ENCODE measurements around the gene SLC22A6. TPM values are rescaled to one million over a fixed set of nuclear protein-coding genes. Genes with fewer than 3 reads are reported as not detected.
A peak's percentile ranks its signal among the peaks of the same experiment; 100 is the strongest.

The SLC22A6 gene
- total RNA-seq, 1 donor from 2014 or later = not detected

- Histone ChIP-seq H3K4me2 (no peak overlapping the region), H3K36me3 (no peaks in the 10 kb centered on the region), H3K4me3 (no peak overlapping the region), H3K9ac (no peak overlapping the region), H3K9me3 (ENCODE audit: low read depth) (no peaks in the 10 kb centered on the region), H3F3A (ENCODE audit: low read depth) (no peaks in the 10 kb centered on the region), H2AFZ (replicated peaks) (no peak overlapping the region), H3K79me2 (ENCODE audit: low read depth) (no peaks in the 10 kb centered on the region), H3K27me3 (no peaks in the 10 kb centered on the region), H3K4me1 (no peaks in the 10 kb centered on the region), H4K20me1 (ENCODE audit: low read depth) (no peaks in the 10 kb centered on the region), H3K27ac (no peak overlapping the region)
- H3K36me3 Mint-ChIP-seq = no peaks in the 10 kb centered on the region
- peaks cover 11% of the 10 kb centered on the region for H3K27me3 Mint-ChIP-seq (ENCODE audit: insufficient read depth, low read depth)
- no peak for DNase-seq (ENCODE audit: low spot score)
- no peaks in the 10 kb centered on the region for H3K9me3 Mint-ChIP-seq
- H3K27ac Mint-ChIP-seq = no peak overlapping the region
- no peaks in the 10 kb centered on the region for H3K4me1 Mint-ChIP-seq
- no peak overlapping the region for H3K4me3 Mint-ChIP-seq
- TF ChIP-seq EZH2phosphoT487 (IDR thresholded peaks at IDR 0.05) = no peak
Measured at GRCh38 chr11:62976109-62976508, 8.7 kb downstream of the SLC22A6 start.

DNA sequence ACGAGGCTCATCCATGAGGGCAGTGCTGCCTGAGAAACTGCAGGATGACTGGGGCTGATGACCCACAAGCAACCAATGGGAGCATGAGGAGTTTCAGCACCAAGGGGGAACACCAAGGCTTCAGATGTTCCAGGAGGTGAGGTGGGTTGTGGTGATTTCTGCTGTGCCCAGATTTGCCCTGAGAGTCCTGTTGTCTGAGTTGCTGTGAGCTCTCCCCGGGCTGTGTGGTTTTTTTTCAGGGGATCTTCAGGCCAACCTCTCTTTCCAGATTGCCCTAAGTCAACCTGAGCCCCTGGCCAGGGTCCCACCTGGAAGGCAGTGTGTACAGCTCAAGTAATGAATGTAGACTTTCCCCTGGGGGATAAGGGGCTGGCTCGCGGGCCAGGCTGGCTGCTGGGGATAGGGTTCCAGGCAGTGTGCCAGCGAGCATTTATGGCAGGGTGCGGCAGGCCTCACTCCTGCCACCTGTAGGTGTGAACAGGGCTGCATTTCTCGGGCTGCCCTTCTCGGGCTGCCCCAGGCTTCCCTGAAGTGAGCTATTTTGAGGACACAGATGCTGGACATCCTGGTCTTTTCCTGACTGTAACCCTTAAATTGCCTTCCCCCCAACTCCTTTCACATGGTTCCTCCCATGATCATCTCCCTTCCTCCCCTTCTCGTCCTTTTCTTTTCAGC is 9.8 kb downstream of the SLC22A6 start:
- Mint-ChIP-seq H3K27me3 (ENCODE audit: insufficient read depth, low read depth) (peaks cover 6% of the 10 kb centered on the region), H3K4me3 (no peak overlapping the region), H3K27ac (no peak overlapping the region), H3K4me1 (no peaks in the 10 kb centered on the region), H3K36me3 (no peaks in the 10 kb centered on the region), H3K9me3 (no peaks in the 10 kb centered on the region)
- peak; percentile 67 for DNase-seq (ENCODE audit: low spot score)
- no peak overlapping the region for H2AFZ ChIP-seq (replicated peaks)
- no peaks in the 10 kb centered on the region for H3K4me1 ChIP-seq
- H3F3A ChIP-seq (ENCODE audit: low read depth) = no peaks in the 10 kb centered on the region
- H3K79me2 ChIP-seq (ENCODE audit: low read depth) = no peaks in the 10 kb centered on the region
- no peak overlapping the region for H3K27ac ChIP-seq
- H3K4me2 ChIP-seq = no peak overlapping the region
- TF ChIP-seq CTCF (IDR thresholded peaks at IDR 0.05) (peak; percentile 64), EZH2phosphoT487 (IDR thresholded peaks at IDR 0.05) (no peak)
- no peaks in the 10 kb centered on the region for H3K27me3 ChIP-seq
- no peak overlapping the region for H3K9ac ChIP-seq
- no peak overlapping the region for H3K4me3 ChIP-seq
- no peaks in the 10 kb centered on the region for H3K9me3 ChIP-seq (ENCODE audit: low read depth)
- H4K20me1 ChIP-seq (ENCODE audit: low read depth) = no peaks in the 10 kb centered on the region
- no peaks in the 10 kb centered on the region for H3K36me3 ChIP-seq

GRCh38 chr11:62965574-62965973 is 19.2 kb downstream of the SLC22A6 start:
- Histone ChIP-seq H3K4me3 (no peak overlapping the region), H3F3A (ENCODE audit: low read depth) (no peaks in the 10 kb centered on the region), H3K4me2 (no peak overlapping the region), H4K20me1 (ENCODE audit: low read depth) (no peaks in the 10 kb centered on the region), H3K36me3 (no peaks in the 10 kb centered on the region), H3K27me3 (no peaks in the 10 kb centered on the region), H2AFZ (replicated peaks) (no peak overlapping the region), H3K79me2 (ENCODE audit: low read depth) (no peaks in the 10 kb centered on the region), H3K9me3 (ENCODE audit: low read depth) (no peaks in the 10 kb centered on the region), H3K27ac (no peak overlapping the region), H3K9ac (no peak overlapping the region), H3K4me1 (no peaks in the 10 kb centered on the region)
- peaks cover 5% of the 10 kb centered on the region for H3K9me3 Mint-ChIP-seq
- no peak for DNase-seq (ENCODE audit: low spot score)
- no peaks in the 10 kb centered on the region for H3K36me3 Mint-ChIP-seq
- peaks cover 4% of the 10 kb centered on the region for H3K27me3 Mint-ChIP-seq (ENCODE audit: insufficient read depth, low read depth)
- H3K27ac Mint-ChIP-seq = no peak overlapping the region
- TF ChIP-seq CTCF (IDR thresholded peaks at IDR 0.05) (no peak), EZH2 (IDR thresholded peaks at IDR 0.05) (no peak), EZH2phosphoT487 (IDR thresholded peaks at IDR 0.05) (no peak)
- no peaks in the 10 kb centered on the region for H3K4me1 Mint-ChIP-seq
- no peak overlapping the region for H3K4me3 Mint-ChIP-seq

- Histone ChIP-seq H3K9me3 (ENCODE audit: low read depth) (no peaks in the 10 kb centered on the region), H3K36me3 (no peaks in the 10 kb centered on the region), H3K27me3 (no peaks in the 10 kb centered on the region), H3K4me2 (no peak overlapping the region), H3K4me1 (peaks cover 7% of the 10 kb centered on the region), H3K79me2 (ENCODE audit: low read depth) (no peaks in the 10 kb centered on the region), H3K27ac (no peak overlapping the region), H3F3A (ENCODE audit: low read depth) (no peaks in the 10 kb centered on the region), H2AFZ (replicated peaks) (no peak overlapping the region), H3K4me3 (no peak overlapping the region), H4K20me1 (ENCODE audit: low read depth) (no peaks in the 10 kb centered on the region), H3K9ac (no peak overlapping the region)
- Mint-ChIP-seq H3K9me3 (peaks cover 3% of the 10 kb centered on the region), H3K36me3 (no peaks in the 10 kb centered on the region), H3K4me1 (peaks cover 12% of the 10 kb centered on the region), H3K27me3 (ENCODE audit: insufficient read depth, low read depth) (peaks cover 4% of the 10 kb centered on the region), H3K4me3 (no peak overlapping the region), H3K27ac (no peak overlapping the region)
- TF ChIP-seq EZH2phosphoT487 (IDR thresholded peaks at IDR 0.05) = no peak
- DNase-seq (ENCODE audit: low spot score) = no peak
Measured at GRCh38 chr11:62962391-62962790, 22.4 kb downstream of the SLC22A6 start.
